ENCODE measurements around the gene ANKRD29.

ANKRD29 gene

DNA sequence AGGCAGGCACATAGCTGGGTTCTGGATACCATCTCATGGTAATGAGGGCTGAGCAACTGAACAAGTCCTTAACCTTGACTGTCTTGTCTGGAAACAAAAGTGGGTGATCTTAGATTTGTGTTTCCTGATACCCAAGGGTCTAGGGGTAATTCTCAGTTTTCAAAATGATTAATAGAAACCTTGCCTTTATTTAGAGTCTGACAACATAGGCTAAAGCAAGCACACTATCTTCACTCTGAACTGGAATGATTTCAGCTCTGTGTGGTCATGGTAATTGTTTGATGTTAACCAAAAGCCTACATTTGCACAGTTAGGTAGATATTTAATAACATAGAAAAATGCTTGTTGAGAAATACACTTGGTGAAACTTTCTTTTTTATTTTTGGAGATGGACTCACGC, 19.8 kb upstream of the ANKRD29 start:
- TF ChIP-seq FOXP2 (optimal IDR thresholded peaks at IDR 0.05; ENCODE audit: borderline replicate concordance, extremely low read depth, extremely low read length, insufficient read depth) (no peak), SIN3A (IDR thresholded peaks at IDR 0.05; ENCODE audit: borderline replicate concordance, insufficient read depth, low read length) (no peak), REST (IDR thresholded peaks at IDR 0.05; ENCODE audit: insufficient read depth in 1 of 2, low read depth in 2 of 2, low read length in 2 of 2) (no peak), TAF1 (IDR thresholded peaks at IDR 0.05; ENCODE audit: borderline replicate concordance, insufficient read depth, low read length) (no peak), POLR2AphosphoS5 (IDR thresholded peaks at IDR 0.05; ENCODE audit: low read depth, low read length) (no peak)

DNA sequence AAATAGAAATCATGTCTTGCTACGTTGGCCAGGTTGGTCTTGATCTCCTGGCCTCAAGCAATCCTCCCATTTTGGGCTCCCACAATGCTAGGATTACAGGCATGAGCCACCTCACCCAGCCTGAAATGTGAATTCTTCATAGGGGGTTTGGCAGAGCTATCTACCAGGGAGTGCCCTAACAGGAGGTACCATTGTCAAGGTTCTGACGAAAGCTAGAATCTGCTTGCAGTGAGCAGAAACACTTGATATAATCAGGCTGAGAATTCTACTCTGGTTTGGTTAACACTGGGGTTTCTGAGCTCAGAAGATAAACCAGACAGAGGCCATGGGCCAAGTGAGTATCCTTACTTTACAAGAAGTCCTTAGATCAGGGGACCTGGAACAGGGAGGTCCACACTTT, 19.3 kb upstream of the ANKRD29 start:
- TF ChIP-seq FOXP2 (optimal IDR thresholded peaks at IDR 0.05; ENCODE audit: borderline replicate concordance, extremely low read depth, extremely low read length, insufficient read depth) (no peak), POLR2AphosphoS5 (IDR thresholded peaks at IDR 0.05; ENCODE audit: low read depth, low read length) (no peak), SIN3A (IDR thresholded peaks at IDR 0.05; ENCODE audit: borderline replicate concordance, insufficient read depth, low read length) (no peak)

DNA sequence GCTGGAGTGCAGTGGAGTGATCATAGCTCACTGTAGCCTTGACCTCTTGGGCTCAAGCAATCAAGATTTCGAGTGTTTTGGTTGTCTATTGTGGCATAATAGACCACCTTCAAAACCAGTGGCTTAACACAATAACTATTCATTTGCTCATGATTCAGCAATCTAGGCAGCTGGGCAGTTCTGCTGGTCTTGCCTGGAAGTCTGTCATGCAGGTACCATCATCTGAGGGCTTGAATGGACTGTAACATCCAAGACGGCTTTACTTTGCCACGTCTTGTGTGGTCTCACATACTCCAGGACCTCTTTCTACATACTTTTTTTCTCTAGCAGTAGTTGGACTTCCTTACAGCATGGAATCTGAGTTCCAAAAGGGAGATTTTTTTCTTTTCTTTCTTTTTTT, 13.2 kb upstream of the ANKRD29 start:
- TF ChIP-seq REST (IDR thresholded peaks at IDR 0.05; ENCODE audit: insufficient read depth in 1 of 2, low read depth in 2 of 2, low read length in 2 of 2) (no peak), FOXP2 (optimal IDR thresholded peaks at IDR 0.05; ENCODE audit: borderline replicate concordance, extremely low read depth, extremely low read length, insufficient read depth) (no peak), POLR2AphosphoS5 (IDR thresholded peaks at IDR 0.05; ENCODE audit: low read depth, low read length) (no peak), SIN3A (IDR thresholded peaks at IDR 0.05; ENCODE audit: borderline replicate concordance, insufficient read depth, low read length) (no peak), TAF1 (IDR thresholded peaks at IDR 0.05; ENCODE audit: borderline replicate concordance, insufficient read depth, low read length) (no peak)

GRCh38 chr18:23675236-23675635, 12.5 kb upstream of the ANKRD29 start:
- no peak for TF ChIP-seq SIN3A (IDR thresholded peaks at IDR 0.05; ENCODE audit: borderline replicate concordance, insufficient read depth, low read length)
- TF ChIP-seq REST (IDR thresholded peaks at IDR 0.05; ENCODE audit: insufficient read depth in 1 of 2, low read depth in 2 of 2, low read length in 2 of 2): no peak
- TF ChIP-seq POLR2AphosphoS5 (IDR thresholded peaks at IDR 0.05; ENCODE audit: low read depth, low read length): no peak
- no peak for TF ChIP-seq FOXP2 (optimal IDR thresholded peaks at IDR 0.05; ENCODE audit: borderline replicate concordance, extremely low read depth, extremely low read length, insufficient read depth)
- TF ChIP-seq TAF1 (IDR thresholded peaks at IDR 0.05; ENCODE audit: borderline replicate concordance, insufficient read depth, low read length): no peak

- TF ChIP-seq SIN3A (IDR thresholded peaks at IDR 0.05; ENCODE audit: borderline replicate concordance, insufficient read depth, low read length): no peak
- TF ChIP-seq FOXP2 (optimal IDR thresholded peaks at IDR 0.05; ENCODE audit: borderline replicate concordance, extremely low read depth, extremely low read length, insufficient read depth): no peak
- TF ChIP-seq POLR2AphosphoS5 (IDR thresholded peaks at IDR 0.05; ENCODE audit: low read depth, low read length): no peak
- no peak for TF ChIP-seq REST (IDR thresholded peaks at IDR 0.05; ENCODE audit: insufficient read depth in 1 of 2, low read depth in 2 of 2, low read length in 2 of 2)
- TF ChIP-seq TAF1 (IDR thresholded peaks at IDR 0.05; ENCODE audit: borderline replicate concordance, insufficient read depth, low read length): no peak
These were observed 11.0 kb upstream of the ANKRD29 start for GRCh38 chr18:23673725-23674124.
